Kidney epithelial cell (primary cell): ENCODE results near the gene SPTBN1. TPM values are rescaled to one million over a fixed set of nuclear protein-coding genes. Genes with fewer than 3 reads are reported as not detected.

Experiments used
- DNase-seq: peaks from one replicate; pipeline ENCODE4 v3.0.0-alpha.2; 2010; ENCODE audit warnings: low read depth
- H3K27me3 ChIP-seq: 2 replicates; pipeline ENCODE4 v1.6.0; 2011; ENCODE audit warnings: low read length; ENCODE audit not compliant: control insufficient read depth, insufficient read depth
- H3K36me3 ChIP-seq: 2 replicates; pipeline ENCODE4 v1.5.1; 2011; ENCODE audit warnings: low read length; ENCODE audit not compliant: control insufficient read depth, insufficient read depth
- H3K4me3 ChIP-seq: 2 replicates; pipeline ENCODE4 v1.5.1; 2011; ENCODE audit warnings: low read depth, mild to moderate bottlenecking, control low read depth, low read length
- total RNA-seq: library from RNA; depleted of rRNA; stranded (reverse); fragments of >200 nt; gene quantifications from 2 replicates; pipeline ENCODE4 v1.2.3, GENCODE V29; 2015
- TF ChIP-seq, protein P1 (sequence below): IDR thresholded peaks from 2 replicates; pipeline ENCODE4 v1.5.1; 2011; ENCODE audit warnings: mild to moderate bottlenecking, moderate library complexity, low read length, control low read depth, inconsistent platforms; ENCODE audit not compliant: insufficient read depth, poor library complexity, severe bottlenecking

SPTBN1 gene
- total RNA-seq, 1 donor from 2014 or later, result 492 TPM

DNA sequence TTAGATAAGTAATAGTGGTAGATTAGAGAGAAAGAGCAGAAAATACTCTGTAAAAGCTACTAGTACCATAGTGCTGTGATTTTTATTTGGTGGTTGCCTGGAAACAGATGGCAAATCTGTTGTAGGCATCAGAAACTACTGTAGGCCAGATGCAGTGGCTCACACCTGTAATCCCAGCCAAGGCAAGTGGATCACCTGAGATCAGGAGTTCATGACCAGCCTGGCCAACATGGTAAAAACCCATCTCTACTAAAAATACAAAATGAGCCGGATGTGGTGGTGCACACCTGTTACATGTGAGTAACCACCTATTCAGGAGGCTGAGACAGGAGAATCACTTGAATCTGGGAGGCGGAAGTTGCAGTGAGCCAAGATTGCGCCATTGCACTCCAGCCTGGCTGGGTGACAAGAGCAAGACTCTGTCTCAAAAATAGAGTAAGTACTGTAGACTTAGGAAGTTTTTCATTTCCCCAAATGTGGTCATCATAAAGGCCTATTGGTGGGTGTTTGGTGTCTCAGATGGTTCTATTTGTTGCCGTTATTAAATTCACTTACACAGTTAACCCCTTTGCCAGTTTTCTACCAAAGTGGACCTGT, 79.6 kb downstream of the SPTBN1 start:
- H3K4me3 ChIP-seq, result no peak overlapping the region
- H3K27me3 ChIP-seq, result no peaks in the 10 kb centered on the region
- no peak for DNase-seq
- TF ChIP-seq, protein P1, sequence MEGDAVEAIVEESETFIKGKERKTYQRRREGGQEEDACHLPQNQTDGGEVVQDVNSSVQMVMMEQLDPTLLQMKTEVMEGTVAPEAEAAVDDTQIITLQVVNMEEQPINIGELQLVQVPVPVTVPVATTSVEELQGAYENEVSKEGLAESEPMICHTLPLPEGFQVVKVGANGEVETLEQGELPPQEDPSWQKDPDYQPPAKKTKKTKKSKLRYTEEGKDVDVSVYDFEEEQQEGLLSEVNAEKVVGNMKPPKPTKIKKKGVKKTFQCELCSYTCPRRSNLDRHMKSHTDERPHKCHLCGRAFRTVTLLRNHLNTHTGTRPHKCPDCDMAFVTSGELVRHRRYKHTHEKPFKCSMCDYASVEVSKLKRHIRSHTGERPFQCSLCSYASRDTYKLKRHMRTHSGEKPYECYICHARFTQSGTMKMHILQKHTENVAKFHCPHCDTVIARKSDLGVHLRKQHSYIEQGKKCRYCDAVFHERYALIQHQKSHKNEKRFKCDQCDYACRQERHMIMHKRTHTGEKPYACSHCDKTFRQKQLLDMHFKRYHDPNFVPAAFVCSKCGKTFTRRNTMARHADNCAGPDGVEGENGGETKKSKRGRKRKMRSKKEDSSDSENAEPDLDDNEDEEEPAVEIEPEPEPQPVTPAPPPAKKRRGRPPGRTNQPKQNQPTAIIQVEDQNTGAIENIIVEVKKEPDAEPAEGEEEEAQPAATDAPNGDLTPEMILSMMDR, result no peak
- H3K36me3 ChIP-seq, result peaks cover 1% of the 10 kb centered on the region

DNA sequence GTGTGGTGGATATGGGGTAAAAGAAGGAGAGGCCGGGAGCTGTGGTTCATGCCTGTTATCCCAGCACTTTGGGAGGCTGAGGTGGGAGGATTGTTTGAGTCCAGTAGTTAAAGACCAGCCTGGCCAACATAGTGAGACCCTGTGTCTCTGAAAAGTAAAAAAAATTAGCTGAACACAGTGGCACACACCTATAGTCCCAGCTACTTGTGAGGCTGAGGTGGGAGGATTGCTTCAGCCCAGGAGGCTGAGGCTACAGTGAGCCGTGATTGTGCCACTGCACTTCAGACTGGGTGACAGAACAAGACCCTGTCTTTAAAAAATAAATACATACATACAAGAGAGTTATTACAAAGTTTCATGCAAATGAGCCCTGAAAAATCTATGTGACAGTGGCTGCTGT, 80.6 kb downstream of the SPTBN1 start:
- Histone ChIP-seq H3K36me3 (peaks cover 1% of the 10 kb centered on the region), H3K4me3 (no peak overlapping the region), H3K27me3 (no peaks in the 10 kb centered on the region)
- TF ChIP-seq, protein P1, result no peak
- no peak for DNase-seq

- peaks cover 1% of the 10 kb centered on the region for H3K36me3 ChIP-seq
- TF ChIP-seq, protein P1, result no peak
- DNase-seq, result no peak
- no peak overlapping the region for H3K4me3 ChIP-seq
- no peaks in the 10 kb centered on the region for H3K27me3 ChIP-seq
These were observed 82.4 kb downstream of the SPTBN1 start for GRCh38 chr2:54538537-54538936.

- no peak overlapping the region for H3K4me3 ChIP-seq
- TF ChIP-seq, protein P1, result no peak
- no peaks in the 10 kb centered on the region for H3K27me3 ChIP-seq
- H3K36me3 ChIP-seq, result peaks cover 1% of the 10 kb centered on the region
- DNase-seq, result no peak
These were observed 83.6 kb downstream of the SPTBN1 start for GRCh38 chr2:54539683-54540082.

DNA sequence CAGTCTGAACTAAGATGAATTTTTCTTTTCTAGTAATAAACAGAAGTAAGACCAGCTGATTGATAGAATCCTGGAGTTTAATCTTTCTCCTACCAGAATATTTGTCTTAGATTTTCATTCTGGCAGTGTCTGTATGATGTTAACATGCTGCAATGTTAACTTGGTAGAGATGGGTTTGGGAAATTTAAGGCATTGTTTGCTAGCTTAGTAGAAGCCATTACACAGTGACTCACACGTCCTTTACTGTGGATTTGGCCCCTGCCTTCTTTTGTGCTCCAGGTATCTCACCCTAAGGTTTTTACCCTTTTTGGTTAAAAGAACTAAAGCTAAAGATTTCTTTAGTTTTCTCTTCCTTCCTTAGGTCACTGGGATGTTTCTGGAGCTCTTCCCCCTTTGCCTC, 84.1 kb downstream of the SPTBN1 start:
- no peak for DNase-seq
- TF ChIP-seq, protein P1, result no peak
- no peak overlapping the region for H3K4me3 ChIP-seq
- no peaks in the 10 kb centered on the region for H3K27me3 ChIP-seq
- peaks cover 1% of the 10 kb centered on the region for H3K36me3 ChIP-seq

- TF ChIP-seq, protein P1, result no peak
- DNase-seq, result no peak
- Histone ChIP-seq H3K27me3 (no peaks in the 10 kb centered on the region), H3K4me3 (no peak overlapping the region), H3K36me3 (peaks cover 1% of the 10 kb centered on the region)
These were observed 85.9 kb downstream of the SPTBN1 start for GRCh38 chr2:54541995-54542394.
